Left ventricle myocardium inferior (tissue), 1 donor: ENCODE data around the gene VSIG10. TPM values are rescaled to one million over a fixed set of nuclear protein-coding genes. Genes with fewer than 3 reads are reported as not detected.
A peak's percentile ranks its signal among the peaks of the same experiment; 100 is the strongest.

Experiments
- DNase-seq: peaks from one replicate; pipeline ENCODE4 v3.0.0-alpha.2; 2020
- H3K27ac ChIP-seq: fragments of 200-600 bp; replicated peaks from 2 replicates; pipeline ENCODE4 v1.8.0; 2021
- H3K27me3 ChIP-seq: fragments of 200-600 bp; 2 replicates; pipeline ENCODE4 v1.8.0; 2021; ENCODE audit warnings: low read depth
- H3K36me3 ChIP-seq: fragments of 200-600 bp; 2 replicates; pipeline ENCODE4 v1.8.0; 2021
- H3K4me1 ChIP-seq: fragments of 200-600 bp; 2 replicates; pipeline ENCODE4 v1.8.0; 2021
- H3K4me3 ChIP-seq: fragments of 200-600 bp; 2 replicates; pipeline ENCODE4 v1.8.0; 2021; ENCODE audit warnings: mild to moderate bottlenecking, moderate library complexity
- H3K9me3 ChIP-seq: fragments of 200-600 bp; replicated peaks from 2 replicates; pipeline ENCODE4 v1.8.0; 2021
- intact Hi-C: fragments of 100-400 bp; cut with micrococcal nuclease; formaldehyde crosslinking; loops from one replicate; pipeline ENCODE4 v1.11.0; 2022
- long read RNA-seq: library from polyadenylated mRNA; unstranded; transcript quantifications from one replicate; pipeline ENCODE4 v2.0.0, GENCODE V29; 2021
- total RNA-seq: library from RNA; stranded (reverse); fragmentation: NEBNext Ultra II Directional; extraction: Animal tissue kit (Norgen Biotek cat#: 25700); gene quantifications from one replicate; pipeline ENCODE4 v1.2.1, GENCODE V29; 2021
- TF ChIP-seq, protein P1 (sequence below): fragments of 200-600 bp; IDR thresholded peaks from 2 replicates; pipeline ENCODE4 v1.8.0; 2021; ENCODE audit warnings: antibody characterized with exemption, mild to moderate bottlenecking, borderline replicate concordance
- donor health status: DM: no; HTN: yes; CAD: no; lungs with severe emphysema.

Gene VSIG10, protein sequence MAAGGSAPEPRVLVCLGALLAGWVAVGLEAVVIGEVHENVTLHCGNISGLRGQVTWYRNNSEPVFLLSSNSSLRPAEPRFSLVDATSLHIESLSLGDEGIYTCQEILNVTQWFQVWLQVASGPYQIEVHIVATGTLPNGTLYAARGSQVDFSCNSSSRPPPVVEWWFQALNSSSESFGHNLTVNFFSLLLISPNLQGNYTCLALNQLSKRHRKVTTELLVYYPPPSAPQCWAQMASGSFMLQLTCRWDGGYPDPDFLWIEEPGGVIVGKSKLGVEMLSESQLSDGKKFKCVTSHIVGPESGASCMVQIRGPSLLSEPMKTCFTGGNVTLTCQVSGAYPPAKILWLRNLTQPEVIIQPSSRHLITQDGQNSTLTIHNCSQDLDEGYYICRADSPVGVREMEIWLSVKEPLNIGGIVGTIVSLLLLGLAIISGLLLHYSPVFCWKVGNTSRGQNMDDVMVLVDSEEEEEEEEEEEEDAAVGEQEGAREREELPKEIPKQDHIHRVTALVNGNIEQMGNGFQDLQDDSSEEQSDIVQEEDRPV
- 12.1 TPM for total RNA-seq
- long read RNA-seq, partial matches to known transcripts: 1 of 4 reads
- long read RNA-seq, other reads (novel, unspliced or antisense): 2 of 4 reads

DNA sequence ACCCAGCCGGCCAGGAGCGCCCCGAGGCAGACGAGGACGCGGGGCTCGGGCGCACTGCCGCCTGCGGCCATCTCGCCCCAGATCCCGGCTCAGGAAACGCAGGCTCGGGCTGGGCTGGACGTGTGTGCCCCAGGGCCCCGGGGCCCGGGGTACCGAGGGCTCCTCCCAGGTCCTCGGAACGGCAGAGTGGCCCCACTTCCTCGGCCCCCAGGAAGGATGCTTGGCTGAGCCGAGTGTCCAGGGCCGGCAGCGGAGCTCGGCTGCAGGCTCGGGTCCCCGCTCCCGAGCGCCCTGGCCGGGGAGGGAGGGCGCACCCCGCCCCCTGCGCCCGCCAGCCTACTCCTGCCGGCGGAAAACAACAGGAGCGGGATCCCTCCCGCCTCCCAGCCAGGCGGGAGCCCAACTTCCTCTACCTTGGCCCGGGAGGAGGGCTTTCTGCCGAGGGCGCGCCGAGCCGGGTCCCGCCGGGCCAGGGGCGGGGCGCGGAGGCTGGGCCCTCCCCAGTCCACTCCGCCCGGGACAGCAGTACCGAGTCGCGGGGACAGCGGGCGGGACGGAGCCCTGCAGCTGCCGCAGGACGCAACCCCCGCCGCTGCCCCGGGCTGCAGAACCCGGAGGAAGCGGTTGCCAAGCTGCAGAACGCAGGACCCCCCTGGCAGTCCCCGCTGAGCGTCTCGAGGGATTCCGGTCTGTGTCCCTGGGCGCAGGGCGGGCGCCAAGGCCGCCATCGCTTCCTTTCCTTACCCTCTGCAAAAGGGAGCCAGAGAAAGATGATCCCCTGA, at the start of gene VSIG10:
TSS of gene VSIG10 (minus strand) at position 411 of the 782 bp plus-strand sequence. CDS start at position 71, 340 bp downstream.
- peak; percentile 77 for DNase-seq
- peak within 1 kb of the TSS; percentile 92 for H3K4me3 ChIP-seq
- H3K4me1 ChIP-seq: peaks cover 31% of the 10 kb centered on the region
- no peaks in the 10 kb centered on the region for H3K36me3 ChIP-seq
- H3K27ac ChIP-seq: peak within 1 kb of the TSS; percentile 90
- intact Hi-C loops: no loop called here
- TF ChIP-seq, protein P1, sequence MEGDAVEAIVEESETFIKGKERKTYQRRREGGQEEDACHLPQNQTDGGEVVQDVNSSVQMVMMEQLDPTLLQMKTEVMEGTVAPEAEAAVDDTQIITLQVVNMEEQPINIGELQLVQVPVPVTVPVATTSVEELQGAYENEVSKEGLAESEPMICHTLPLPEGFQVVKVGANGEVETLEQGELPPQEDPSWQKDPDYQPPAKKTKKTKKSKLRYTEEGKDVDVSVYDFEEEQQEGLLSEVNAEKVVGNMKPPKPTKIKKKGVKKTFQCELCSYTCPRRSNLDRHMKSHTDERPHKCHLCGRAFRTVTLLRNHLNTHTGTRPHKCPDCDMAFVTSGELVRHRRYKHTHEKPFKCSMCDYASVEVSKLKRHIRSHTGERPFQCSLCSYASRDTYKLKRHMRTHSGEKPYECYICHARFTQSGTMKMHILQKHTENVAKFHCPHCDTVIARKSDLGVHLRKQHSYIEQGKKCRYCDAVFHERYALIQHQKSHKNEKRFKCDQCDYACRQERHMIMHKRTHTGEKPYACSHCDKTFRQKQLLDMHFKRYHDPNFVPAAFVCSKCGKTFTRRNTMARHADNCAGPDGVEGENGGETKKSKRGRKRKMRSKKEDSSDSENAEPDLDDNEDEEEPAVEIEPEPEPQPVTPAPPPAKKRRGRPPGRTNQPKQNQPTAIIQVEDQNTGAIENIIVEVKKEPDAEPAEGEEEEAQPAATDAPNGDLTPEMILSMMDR: peak; percentile 23
- no peaks in the 10 kb centered on the region for H3K9me3 ChIP-seq
- H3K27me3 ChIP-seq: no peaks in the 10 kb centered on the region

DNA sequence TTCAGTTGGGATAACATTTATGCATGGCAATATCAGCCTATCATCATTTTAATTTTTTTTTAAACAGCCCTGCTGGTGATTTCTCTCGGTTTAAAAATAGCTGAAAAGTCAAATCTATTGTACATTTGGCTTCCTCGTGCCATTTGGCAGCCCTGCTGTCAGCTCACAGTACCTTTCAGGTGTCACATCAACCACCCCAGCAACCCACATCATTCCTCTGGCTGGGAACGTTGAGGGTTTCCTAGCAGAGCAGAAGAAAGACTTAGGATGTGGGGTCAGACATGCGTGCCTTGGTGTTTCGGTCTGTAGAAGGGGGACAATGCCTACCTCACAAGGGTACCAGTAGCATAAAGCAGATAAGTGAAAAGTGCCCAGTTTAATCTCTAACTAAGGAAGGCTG, 47.9 kb upstream of the VSIG10 start:
- peak overlapping the region; percentile 16 for H3K27ac ChIP-seq
- TF ChIP-seq, protein P1: no peak
- intact Hi-C loops: no loop called here
- H3K9me3 ChIP-seq: no peaks in the 10 kb centered on the region
- H3K27me3 ChIP-seq: no peaks in the 10 kb centered on the region
- peaks cover 52% of the 10 kb centered on the region for H3K4me1 ChIP-seq
- DNase-seq: no peak
- no peak overlapping the region for H3K4me3 ChIP-seq
- H3K36me3 ChIP-seq: peaks cover 39% of the 10 kb centered on the region

DNA sequence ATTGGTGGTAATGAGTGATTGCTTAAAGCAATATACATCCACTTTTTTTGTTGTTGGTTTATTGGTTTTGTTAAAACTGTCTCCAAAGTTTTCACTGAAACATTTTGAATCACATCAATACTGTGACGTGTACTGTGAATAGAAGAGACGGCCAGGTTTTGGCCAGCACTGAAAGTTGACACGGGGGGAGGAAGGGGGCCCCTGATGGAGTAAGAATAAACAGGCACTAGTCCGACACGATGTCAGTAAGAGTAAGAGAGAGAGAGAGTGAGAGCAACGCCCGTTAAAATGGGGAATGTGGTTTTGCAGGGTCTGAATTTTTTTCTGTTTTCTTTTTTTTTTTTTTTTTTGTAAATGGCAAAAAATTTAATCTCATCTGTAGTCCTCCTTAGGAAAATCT, 46.8 kb upstream of the VSIG10 start:
- no peaks in the 10 kb centered on the region for H3K27me3 ChIP-seq
- TF ChIP-seq, protein P1: no peak
- H3K36me3 ChIP-seq: peaks cover 47% of the 10 kb centered on the region
- peaks cover 52% of the 10 kb centered on the region for H3K4me1 ChIP-seq
- H3K4me3 ChIP-seq: no peak overlapping the region
- peak overlapping the region; percentile 16 for H3K27ac ChIP-seq
- intact Hi-C loops: no loop called here
- DNase-seq: no peak
- no peaks in the 10 kb centered on the region for H3K9me3 ChIP-seq

DNA sequence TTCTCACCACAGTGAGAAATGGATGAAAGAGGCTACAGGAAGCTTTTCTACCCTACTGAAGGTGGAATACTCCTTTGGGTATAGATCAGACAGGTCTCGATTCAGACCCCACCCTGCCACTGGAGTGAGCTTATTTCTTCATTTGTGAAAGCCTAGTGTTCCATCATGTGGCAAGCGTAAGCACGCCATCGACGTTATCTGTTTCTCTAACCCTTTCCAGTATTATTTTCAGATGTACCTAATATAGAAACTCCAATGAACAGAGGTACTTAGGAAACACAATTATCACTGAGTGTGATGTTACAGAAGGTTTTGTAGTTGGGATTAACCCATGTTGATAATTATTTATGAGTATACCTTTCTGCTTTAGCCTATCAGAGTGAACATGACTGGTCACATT, 44.5 kb upstream of the VSIG10 start:
- Histone ChIP-seq H3K27ac (peak overlapping the region; percentile 73), H3K9me3 (no peaks in the 10 kb centered on the region), H3K4me1 (peaks cover 49% of the 10 kb centered on the region), H3K36me3 (peaks cover 65% of the 10 kb centered on the region), H3K27me3 (no peaks in the 10 kb centered on the region), H3K4me3 (no peak overlapping the region)
- DNase-seq: no peak
- intact Hi-C loops: no loop called here
- TF ChIP-seq, protein P1: no peak

DNA sequence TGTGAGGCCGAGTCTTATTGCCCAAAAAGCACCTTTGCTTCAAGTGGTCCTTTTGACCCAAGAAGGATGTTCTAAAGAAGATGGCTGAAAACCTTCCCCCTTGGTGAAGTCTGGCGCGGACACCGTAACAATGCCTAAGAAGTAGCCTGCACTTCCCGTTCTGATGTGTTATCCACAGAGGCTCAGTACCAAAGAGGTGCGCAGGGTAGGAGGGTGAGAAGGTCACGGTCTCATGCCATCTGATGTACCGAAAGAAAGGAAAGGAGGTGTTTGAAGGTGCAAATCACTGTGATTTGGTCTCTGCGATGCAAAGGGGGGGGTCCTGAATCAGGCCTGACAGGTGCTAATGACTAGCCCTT, 42.0 kb upstream of the VSIG10 start:
- peaks cover 37% of the 10 kb centered on the region for H3K4me1 ChIP-seq
- no peak overlapping the region for H3K4me3 ChIP-seq
- no peak overlapping the region for H3K27ac ChIP-seq
- no peaks in the 10 kb centered on the region for H3K9me3 ChIP-seq
- DNase-seq: no peak
- H3K27me3 ChIP-seq: no peaks in the 10 kb centered on the region
- TF ChIP-seq, protein P1: no peak
- intact Hi-C loops: no loop called here
- peaks cover 70% of the 10 kb centered on the region for H3K36me3 ChIP-seq
